Stimulated activated CD8-positive, alpha-beta memory T cell treated with anti-CD3 and anti-CD28 coated beads, Interleukin-2, amount 100 ng/mL, for 1 hour (primary cell): ENCODE measurements around the gene TP73.

Source experiments
- DNase-seq, 2 donors: peaks; one replicate each; pipeline ENCODE4 v3.0.0-alpha.2; 2020; ENCODE audit warnings: low read depth in 2 of 2

TP73 gene

DNA sequence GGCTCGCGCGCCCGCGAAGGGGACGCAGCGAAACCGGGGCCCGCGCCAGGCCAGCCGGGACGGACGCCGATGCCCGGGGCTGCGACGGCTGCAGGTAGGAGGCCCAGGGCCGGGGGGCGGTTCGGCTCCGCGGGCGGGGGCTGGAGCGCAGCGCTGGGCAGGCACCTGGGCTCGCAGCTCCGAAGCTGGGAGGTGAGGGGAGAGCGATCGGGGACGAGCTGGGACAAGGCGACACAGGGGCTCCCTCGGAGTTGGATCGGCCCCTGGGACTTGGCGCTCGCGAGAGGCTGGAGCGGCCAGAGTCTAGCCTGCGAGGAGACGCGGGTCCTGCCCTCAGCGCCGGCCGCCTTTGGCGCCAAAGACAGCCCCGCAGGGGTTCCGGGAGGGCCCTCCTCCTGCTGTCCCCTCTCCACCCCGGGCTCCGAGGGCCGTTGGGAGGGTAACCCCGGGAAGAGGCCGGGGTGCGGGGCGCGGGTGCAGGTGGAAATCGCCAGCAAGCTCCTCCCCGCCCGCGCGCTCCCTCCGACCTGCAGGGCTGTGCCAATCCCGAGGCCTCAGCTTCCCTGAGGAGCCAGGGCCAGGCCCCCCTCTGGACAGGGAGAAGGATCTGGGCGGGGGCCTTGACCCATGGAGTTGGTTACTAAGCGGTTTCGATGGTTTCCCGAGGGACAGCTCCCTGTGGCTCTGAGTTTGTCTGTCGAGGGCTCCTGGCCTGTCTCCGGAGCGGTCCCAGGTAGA is 401 bp downstream of the TP73 start:
- no peak for DNase-seq

DNA sequence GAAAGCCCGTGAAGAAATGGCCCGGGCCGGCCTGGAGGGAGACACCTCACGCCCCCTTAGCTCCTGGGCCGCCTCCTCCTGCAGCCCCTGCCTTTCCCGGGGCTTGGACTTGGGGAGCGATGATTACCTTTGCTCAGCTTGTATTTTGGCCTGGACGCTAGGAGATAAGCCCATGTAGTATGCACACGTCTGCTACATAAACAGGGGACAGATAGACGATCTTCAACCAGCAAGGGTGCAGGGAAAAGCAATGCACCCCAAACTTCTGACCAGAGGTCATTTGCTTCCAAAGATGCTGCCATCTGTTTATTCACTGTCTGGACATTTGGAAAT is 936 bp downstream of the TP73 start:
- no peak for DNase-seq

DNA sequence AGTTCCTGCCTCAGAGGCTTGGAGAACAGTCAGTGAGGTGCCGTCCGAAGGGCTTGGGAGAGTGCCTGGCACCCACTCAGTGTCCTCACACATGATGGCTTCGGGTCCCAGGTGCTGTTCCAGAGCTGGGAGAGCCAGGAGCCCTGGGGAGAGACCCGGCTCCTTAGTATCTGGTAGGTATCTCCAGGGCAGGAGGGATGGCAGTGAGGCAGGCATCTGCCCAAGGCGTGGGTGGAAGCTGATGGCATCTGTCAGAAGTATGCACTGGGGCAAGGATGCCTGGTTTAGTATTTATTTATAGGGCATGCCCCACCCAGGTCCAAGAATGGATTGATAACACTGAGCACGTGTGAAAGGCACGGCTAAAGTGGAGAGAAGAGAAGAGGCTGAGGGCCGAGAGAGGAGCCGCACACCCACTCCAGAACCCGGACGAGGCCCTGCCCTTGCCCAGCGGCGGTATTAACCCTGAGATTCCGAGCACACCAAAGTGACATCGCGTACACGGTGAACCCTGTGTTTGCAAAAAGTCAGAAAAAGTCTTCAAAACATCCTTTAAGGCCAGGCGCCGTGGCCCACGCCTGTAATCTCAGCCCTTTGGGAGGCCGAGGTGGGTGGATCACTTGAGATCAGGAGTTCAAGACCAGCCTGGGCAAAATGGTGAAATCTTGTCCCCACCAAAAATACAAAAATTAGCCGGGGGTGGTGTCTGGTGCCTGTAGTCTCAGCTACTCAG is 2.4 kb downstream of the TP73 start:
- DNase-seq, result no peak

DNA sequence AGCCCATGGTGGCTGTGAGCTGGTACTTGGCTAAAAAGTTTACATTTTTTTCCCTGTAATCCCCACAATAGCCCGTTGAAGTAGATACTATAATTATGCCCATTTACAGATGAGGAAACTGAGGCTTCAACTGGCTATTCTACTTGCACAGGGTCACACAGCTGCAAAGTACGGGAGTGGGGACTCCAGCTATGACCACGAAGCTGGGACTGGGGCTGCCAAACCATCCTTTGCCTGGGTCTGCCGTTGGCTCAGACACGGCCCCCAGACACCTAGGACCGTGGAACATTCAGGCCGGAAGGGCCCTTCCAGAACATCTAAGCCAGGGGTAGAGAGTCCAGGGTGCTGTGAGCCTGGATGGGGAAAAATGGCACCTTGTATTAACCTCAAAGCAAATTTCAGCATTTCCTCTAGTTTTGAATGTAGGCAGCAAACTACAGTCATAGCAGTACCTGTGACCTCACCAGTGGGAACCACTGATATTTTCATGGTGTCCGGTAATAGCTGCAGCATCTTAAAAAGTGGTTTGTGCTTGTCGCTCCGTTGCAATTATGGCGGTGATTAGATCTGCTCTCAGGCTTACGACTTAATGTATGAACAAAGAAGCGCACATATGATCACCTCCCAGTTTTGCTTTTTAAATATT is 4.3 kb downstream of the TP73 start:
- DNase-seq, result no peak

DNA sequence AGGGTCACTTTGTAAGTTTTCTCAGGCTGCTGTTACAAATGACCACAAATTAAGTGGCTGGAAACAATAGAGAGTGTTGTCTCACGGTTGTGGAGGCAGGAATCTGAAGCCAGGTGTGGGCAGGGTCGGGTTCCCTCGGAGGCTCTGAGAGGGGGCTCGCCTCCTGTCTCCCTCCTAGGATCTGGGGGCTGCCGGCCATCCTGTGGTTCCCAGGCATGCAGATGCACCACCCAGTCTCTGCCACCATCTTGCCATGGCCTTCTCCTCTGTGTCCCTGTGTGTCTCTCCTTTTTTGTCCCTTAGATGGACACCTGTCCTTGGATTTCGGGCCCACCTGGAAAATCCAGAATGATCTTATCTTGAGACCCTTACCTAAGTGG is 4.8 kb downstream of the TP73 start:
- no peak for DNase-seq

GRCh38 chr1:3657578-3658230 is 5.4 kb downstream of the TP73 start:
- no peak for DNase-seq

- DNase-seq, result no peak
These were observed 5.9 kb downstream of the TP73 start for GRCh38 chr1:3658231-3658615.

GRCh38 chr1:3659093-3659492 is 6.8 kb downstream of the TP73 start:
- no peak for DNase-seq

GRCh38 chr1:3660704-3661103 is 8.4 kb downstream of the TP73 start:
- DNase-seq, result no peak

DNA sequence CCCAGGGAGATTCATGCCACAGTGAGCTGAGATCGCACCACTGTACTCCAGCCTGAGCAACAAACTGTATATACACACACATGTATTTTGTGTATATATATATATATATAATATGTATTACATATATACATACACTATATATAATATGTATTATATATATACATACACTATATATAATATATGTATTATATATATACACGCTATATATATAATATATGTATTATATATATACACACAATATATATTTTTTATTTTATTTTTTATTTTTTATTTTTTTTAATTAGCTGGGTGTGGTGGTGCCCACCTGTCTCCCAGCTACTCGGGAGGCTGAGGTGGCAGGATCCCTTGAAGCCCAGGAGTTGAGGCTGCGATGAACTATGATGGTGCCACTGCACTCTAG is 9.3 kb downstream of the TP73 start:
- no peak for DNase-seq

DNA sequence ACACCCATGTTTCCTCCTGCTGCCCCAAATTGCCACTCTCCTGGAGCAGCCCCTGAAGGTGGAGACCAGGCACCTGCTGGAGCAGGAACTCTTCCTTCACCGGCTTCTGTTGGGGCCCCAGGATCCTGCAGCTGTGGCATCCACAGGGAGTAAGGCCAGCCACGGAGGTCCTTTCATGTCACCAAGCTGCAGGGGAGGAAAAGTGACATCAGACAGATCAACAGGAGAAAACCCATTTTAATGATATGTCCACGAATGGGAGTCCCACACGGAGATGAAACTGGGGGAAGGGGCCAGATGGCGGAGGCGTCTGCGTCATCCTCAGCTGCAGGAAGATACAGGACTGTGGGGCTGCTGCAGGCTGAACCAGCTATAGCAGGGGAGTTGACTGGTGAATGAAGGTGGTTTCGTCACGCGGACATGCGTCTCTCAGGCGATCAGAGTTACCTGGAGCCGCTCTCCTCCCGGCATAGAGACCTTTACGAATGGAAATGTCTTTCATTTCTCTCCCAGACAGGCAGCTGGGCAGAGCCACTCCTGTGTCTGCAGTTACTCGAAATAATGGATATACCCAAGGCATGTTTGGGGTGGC is 9.9 kb downstream of the TP73 start:
- DNase-seq, result no peak

- no peak for DNase-seq
These were observed 11.8 kb downstream of the TP73 start for GRCh38 chr1:3663999-3664699.

DNA sequence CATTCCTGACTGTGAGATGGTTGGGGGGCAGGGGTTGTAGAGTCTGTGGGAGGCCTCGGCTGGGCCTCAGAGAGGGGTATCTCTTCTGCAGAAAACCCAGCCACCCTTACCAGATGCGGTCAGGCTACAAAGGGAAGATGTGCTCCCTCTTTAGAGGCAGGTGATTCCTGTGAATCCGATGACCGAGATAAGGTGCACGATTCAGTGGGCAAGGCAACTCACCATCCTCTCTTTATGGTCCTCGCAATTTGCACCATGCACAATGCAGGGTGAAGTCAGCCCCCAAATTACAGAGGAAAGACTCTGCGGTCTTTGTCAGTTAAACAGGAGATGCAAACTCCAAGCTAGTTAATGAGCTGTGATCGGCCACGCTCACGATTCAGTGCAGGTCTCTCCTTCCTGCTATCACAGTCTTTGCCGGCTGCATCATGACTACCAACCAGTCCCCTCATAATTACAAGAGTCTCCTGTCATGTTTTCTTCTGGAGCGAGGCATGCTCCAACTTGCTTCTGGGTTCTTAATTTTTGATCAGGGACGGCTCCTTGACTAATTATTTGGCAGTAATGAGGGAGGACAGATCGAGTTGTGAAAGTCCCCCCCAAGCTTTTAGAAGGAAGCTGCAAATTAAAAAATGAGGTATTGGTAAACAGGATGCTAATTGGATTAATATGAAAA is 12.5 kb downstream of the TP73 start:
- no peak for DNase-seq

GRCh38 chr1:3668148-3668547 is 15.8 kb downstream of the TP73 start:
- DNase-seq, result no peak

DNA sequence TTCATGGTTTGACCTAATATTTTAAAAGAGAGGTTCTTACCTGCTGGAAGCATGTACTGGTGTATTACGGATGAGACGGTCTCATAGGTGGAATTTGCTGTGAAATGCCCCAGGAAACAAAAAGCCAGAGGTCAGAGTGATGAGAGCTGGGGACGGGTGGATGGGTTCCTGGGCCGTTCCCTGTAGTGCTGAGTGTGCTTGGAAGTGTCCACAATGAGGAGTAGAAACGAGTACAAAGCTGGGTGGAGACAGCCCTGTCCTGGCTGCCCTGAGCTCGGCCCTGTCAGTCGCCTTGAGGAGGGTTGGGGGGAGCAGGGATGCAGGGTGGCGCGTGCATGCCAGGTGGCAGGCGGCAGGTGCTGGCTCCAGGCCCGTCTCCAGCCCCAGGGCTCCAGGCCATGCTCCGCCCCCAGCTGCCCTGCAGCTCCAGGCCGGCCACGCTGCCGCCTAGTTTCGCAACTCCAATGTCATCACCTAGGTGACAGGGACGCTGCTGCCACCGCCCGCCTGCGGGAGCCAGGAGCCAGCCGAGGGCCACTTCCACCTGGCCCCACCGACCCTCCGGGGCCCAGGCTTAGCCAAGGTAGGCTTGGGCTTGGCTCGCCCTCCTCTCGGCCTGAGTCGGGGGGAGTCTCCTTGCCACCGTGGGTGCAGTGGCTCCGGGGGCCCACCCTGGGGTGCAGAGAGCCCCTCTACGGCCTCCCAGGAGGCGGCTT is 16.4 kb downstream of the TP73 start:
- DNase-seq, result no peak

GRCh38 chr1:3669421-3669821 is 17.1 kb downstream of the TP73 start:
- DNase-seq, result no peak

GRCh38 chr1:3669971-3670431 is 17.7 kb downstream of the TP73 start:
- DNase-seq, result no peak

DNA sequence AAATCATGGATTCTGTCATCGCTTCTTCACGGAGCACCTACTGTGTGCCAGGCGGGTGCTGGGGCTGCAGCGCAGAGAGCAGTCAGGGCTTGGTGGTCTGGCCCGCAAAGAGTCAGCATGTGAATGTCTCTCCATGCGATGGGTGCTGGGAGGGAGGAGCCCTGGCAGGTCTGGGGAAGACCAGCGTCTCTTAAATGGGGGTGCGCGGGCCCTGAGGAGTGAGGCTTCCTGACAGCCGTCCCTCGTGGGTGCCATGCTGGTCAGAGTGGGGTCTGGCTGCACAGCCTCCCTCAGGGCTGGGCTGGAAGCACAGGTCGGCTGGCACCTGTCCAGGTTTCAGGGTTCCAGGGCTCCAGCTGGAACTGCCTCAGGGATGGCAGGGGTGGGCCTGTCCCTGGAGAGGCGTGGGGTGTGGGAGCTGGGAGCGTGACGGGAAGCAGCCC is 18.5 kb downstream of the TP73 start:
- no peak for DNase-seq

- DNase-seq, result no peak
These were observed 19.3 kb downstream of the TP73 start for GRCh38 chr1:3671371-3672180.
